Mammary epithelial cell (primary cell): ENCODE measurements around the gene SEMA6A.

Experiments
- EZH2 ChIP-seq: IDR thresholded peaks from 2 replicates; pipeline ENCODE4 v1.6.1; 2012; ENCODE audit warnings: low read length, inconsistent platforms, borderline replicate concordance
- TF ChIP-seq, protein P1 (sequence below), 2 donors: IDR thresholded peaks in 1 of 2; conservative IDR thresholded peaks in 1 of 2; 2 replicates each; pipeline ENCODE4 v1.5.1; 2011 to 2012; ENCODE audit warnings: inconsistent platforms in 2 of 2, low read length in 2 of 2, mild to moderate bottlenecking in 2 of 2, control low read depth in 1 of 2, low read depth in 1 of 2; ENCODE audit not compliant: insufficient read depth in 1 of 2; ENCODE audit errors: extremely low read depth in 1 of 2

DNA sequence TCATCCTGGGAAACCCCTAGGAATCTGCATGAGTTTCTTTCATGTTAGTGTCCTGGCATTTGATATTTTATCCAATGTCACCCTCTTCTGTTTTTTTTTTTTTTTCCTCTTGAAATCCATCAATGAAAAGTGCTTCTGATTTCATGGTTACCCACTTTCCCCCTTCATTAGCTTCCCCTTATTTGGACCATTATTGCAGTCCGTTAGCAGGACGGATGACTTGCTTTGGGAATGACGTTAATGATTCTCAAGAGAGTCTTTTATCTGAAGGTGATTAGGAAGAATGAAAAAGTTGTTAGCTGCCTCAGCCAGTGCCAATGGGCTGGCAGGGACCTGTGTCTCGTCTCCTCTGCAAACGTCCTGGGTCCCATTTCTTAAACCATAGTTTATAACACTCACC, 134.7 kb downstream of the SEMA6A start:
- TF ChIP-seq, protein P1, sequence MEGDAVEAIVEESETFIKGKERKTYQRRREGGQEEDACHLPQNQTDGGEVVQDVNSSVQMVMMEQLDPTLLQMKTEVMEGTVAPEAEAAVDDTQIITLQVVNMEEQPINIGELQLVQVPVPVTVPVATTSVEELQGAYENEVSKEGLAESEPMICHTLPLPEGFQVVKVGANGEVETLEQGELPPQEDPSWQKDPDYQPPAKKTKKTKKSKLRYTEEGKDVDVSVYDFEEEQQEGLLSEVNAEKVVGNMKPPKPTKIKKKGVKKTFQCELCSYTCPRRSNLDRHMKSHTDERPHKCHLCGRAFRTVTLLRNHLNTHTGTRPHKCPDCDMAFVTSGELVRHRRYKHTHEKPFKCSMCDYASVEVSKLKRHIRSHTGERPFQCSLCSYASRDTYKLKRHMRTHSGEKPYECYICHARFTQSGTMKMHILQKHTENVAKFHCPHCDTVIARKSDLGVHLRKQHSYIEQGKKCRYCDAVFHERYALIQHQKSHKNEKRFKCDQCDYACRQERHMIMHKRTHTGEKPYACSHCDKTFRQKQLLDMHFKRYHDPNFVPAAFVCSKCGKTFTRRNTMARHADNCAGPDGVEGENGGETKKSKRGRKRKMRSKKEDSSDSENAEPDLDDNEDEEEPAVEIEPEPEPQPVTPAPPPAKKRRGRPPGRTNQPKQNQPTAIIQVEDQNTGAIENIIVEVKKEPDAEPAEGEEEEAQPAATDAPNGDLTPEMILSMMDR (conservative IDR thresholded peaks at IDR 0.05 in 1 of 2, IDR thresholded peaks at IDR 0.05 in 1 of 2; ENCODE audit: extremely low read depth in 1 of 2, insufficient read depth in 1 of 2, low read depth in 1 of 2, low read length in 2 of 2): no peak
- TF ChIP-seq EZH2: no peak
